ENCODE results near the gene XKR7.

The XKR7 gene

GRCh38 chr20:31977080-31977479 is 9.1 kb downstream of the XKR7 start:
- no peak overlapping the region for H2BK120ac ChIP-seq (ENCODE audit: low read depth, low read length)
- no peak overlapping the region for H2AFZ ChIP-seq (ENCODE audit: low read depth, low read length)
- 83% methylated on average over 4 of the region's 4 CpGs for WGBS
- H3K18ac ChIP-seq (ENCODE audit: low read depth in 1 of 2, low read length in 2 of 2) = no peak overlapping the region
- no peak overlapping the region for H3K14ac ChIP-seq (ENCODE audit: low read length in 2 of 2)
- H4K91ac ChIP-seq (ENCODE audit: low read length) = no peak overlapping the region
- H3K9me3 ChIP-seq (ENCODE audit: control insufficient read depth, low read length) = no peaks in the 10 kb centered on the region
- peaks cover 51 to 76% of the 10 kb centered on the region in 2 experiments for H3K27me3 ChIP-seq (ENCODE audit: control insufficient read depth in 1 of 2, insufficient read depth in 1 of 2, low read length in 2 of 2)
- H3K4me2 ChIP-seq (ENCODE audit: low read length, poor library complexity, severe bottlenecking) = no peak overlapping the region
- no peaks in the 10 kb centered on the region for H3K36me3 ChIP-seq (ENCODE audit: control insufficient read depth in 1 of 2, insufficient read depth in 2 of 2, low read depth in 1 of 2, low read length in 2 of 2)
- H2BK12ac ChIP-seq (ENCODE audit: low read length in 2 of 2) = no peak overlapping the region
- H3K27ac ChIP-seq (ENCODE audit: low read length, poor library complexity, severe bottlenecking) = no peak overlapping the region
- H3K4ac ChIP-seq (ENCODE audit: low read depth in 1 of 2, low read length in 2 of 2) = no peak overlapping the region
- no peak overlapping the region for H2BK15ac ChIP-seq (ENCODE audit: low read depth, poor library complexity, severe bottlenecking)
- H2BK5ac ChIP-seq (ENCODE audit: low read depth, low read length, poor library complexity, severe bottlenecking) = no peak overlapping the region
- H4K8ac ChIP-seq (ENCODE audit: low read length) = no peak overlapping the region
- DNase-seq = no peak
- H3K4me3 ChIP-seq (ENCODE audit: insufficient read depth in 1 of 2, low read depth in 1 of 2, low read length in 2 of 2) = no peak overlapping the region
- H3K79me1 ChIP-seq (replicated peaks; ENCODE audit: low read length, poor library complexity, severe bottlenecking) = no peaks in the 10 kb centered on the region
- no peak overlapping the region for H3K23ac ChIP-seq (ENCODE audit: low read length in 2 of 2)
- H3K9ac ChIP-seq (ENCODE audit: low read length) = no peak overlapping the region
- H3K4me1 ChIP-seq (ENCODE audit: control insufficient read depth, insufficient read depth, low read depth, low read length) = peaks cover 12% of the 10 kb centered on the region
- no peak overlapping the region for H2AK5ac ChIP-seq (ENCODE audit: low read length, severe bottlenecking)

- Histone ChIP-seq H3K9ac (ENCODE audit: low read length) (no peak overlapping the region), H3K9me3 (ENCODE audit: control insufficient read depth, low read length) (no peaks in the 10 kb centered on the region), H3K79me1 (replicated peaks; ENCODE audit: low read length, poor library complexity, severe bottlenecking) (no peaks in the 10 kb centered on the region), H2AFZ (ENCODE audit: low read depth, low read length) (no peak overlapping the region), H2AK5ac (ENCODE audit: low read length, severe bottlenecking) (no peak overlapping the region), H3K4me2 (ENCODE audit: low read length, poor library complexity, severe bottlenecking) (no peak overlapping the region), H4K91ac (ENCODE audit: low read length) (no peak overlapping the region), H3K23ac (ENCODE audit: low read length in 2 of 2) (no peak overlapping the region), H2BK5ac (ENCODE audit: low read depth, low read length, poor library complexity, severe bottlenecking) (no peak overlapping the region), H3K36me3 (ENCODE audit: control insufficient read depth in 1 of 2, insufficient read depth in 2 of 2, low read depth in 1 of 2, low read length in 2 of 2) (no peaks in the 10 kb centered on the region), H4K8ac (ENCODE audit: low read length) (no peak overlapping the region), H3K4me3 (ENCODE audit: insufficient read depth in 1 of 2, low read depth in 1 of 2, low read length in 2 of 2) (no peak overlapping the region), H2BK120ac (ENCODE audit: low read depth, low read length) (no peak overlapping the region), H3K14ac (ENCODE audit: low read length in 2 of 2) (no peak overlapping the region), H2BK15ac (ENCODE audit: low read depth, poor library complexity, severe bottlenecking) (no peak overlapping the region), H3K27me3 (ENCODE audit: control insufficient read depth in 1 of 2, insufficient read depth in 1 of 2, low read length in 2 of 2) (peaks cover 55 to 74% of the 10 kb centered on the region in 2 experiments), H3K27ac (ENCODE audit: low read length, poor library complexity, severe bottlenecking) (no peak overlapping the region), H2BK12ac (ENCODE audit: low read length in 2 of 2) (no peak overlapping the region), H3K18ac (ENCODE audit: low read depth in 1 of 2, low read length in 2 of 2) (no peak overlapping the region), H3K4ac (ENCODE audit: low read depth in 1 of 2, low read length in 2 of 2) (no peak overlapping the region), H3K4me1 (ENCODE audit: control insufficient read depth, insufficient read depth, low read depth, low read length) (peaks cover 2% of the 10 kb centered on the region)
- WGBS = 68% methylated on average over 5 of the region's 6 CpGs
- no peak for DNase-seq
Measured at GRCh38 chr20:31979713-31980426, 11.9 kb downstream of the XKR7 start.

GRCh38 chr20:31981784-31982183 is 13.8 kb downstream of the XKR7 start:
- no peak overlapping the region for H3K4me2 ChIP-seq (ENCODE audit: low read length, poor library complexity, severe bottlenecking)
- no peak for DNase-seq
- no peak overlapping the region for H2AFZ ChIP-seq (ENCODE audit: low read depth, low read length)
- H3K4me3 ChIP-seq (ENCODE audit: insufficient read depth in 1 of 2, low read depth in 1 of 2, low read length in 2 of 2) = no peak overlapping the region
- H3K18ac ChIP-seq (ENCODE audit: low read depth in 1 of 2, low read length in 2 of 2) = no peak overlapping the region
- no peak overlapping the region for H2AK5ac ChIP-seq (ENCODE audit: low read length, severe bottlenecking)
- no peak overlapping the region for H3K14ac ChIP-seq (ENCODE audit: low read length in 2 of 2)
- H3K79me1 ChIP-seq (replicated peaks; ENCODE audit: low read length, poor library complexity, severe bottlenecking) = no peaks in the 10 kb centered on the region
- no peak overlapping the region for H2BK15ac ChIP-seq (ENCODE audit: low read depth, poor library complexity, severe bottlenecking)
- H3K9ac ChIP-seq (ENCODE audit: low read length) = no peak overlapping the region
- no peaks in the 10 kb centered on the region for H3K36me3 ChIP-seq (ENCODE audit: control insufficient read depth in 1 of 2, insufficient read depth in 2 of 2, low read depth in 1 of 2, low read length in 2 of 2)
- no peak overlapping the region for H4K91ac ChIP-seq (ENCODE audit: low read length)
- no peaks in the 10 kb centered on the region for H3K4me1 ChIP-seq (ENCODE audit: control insufficient read depth, insufficient read depth, low read depth, low read length)
- peak overlapping the region in 1 of 2 experiments; percentile 14 for H3K23ac ChIP-seq (ENCODE audit: low read length in 2 of 2)
- H3K27ac ChIP-seq (ENCODE audit: low read length, poor library complexity, severe bottlenecking) = no peak overlapping the region
- H2BK120ac ChIP-seq (ENCODE audit: low read depth, low read length) = no peak overlapping the region
- WGBS = 71% methylated on average over 2 of the region's 2 CpGs
- H4K8ac ChIP-seq (ENCODE audit: low read length) = no peak overlapping the region
- H2BK5ac ChIP-seq (ENCODE audit: low read depth, low read length, poor library complexity, severe bottlenecking) = no peak overlapping the region
- H2BK12ac ChIP-seq (ENCODE audit: low read length in 2 of 2) = no peak overlapping the region
- H3K27me3 ChIP-seq (ENCODE audit: control insufficient read depth in 1 of 2, insufficient read depth in 1 of 2, low read length in 2 of 2) = peaks cover 50 to 73% of the 10 kb centered on the region in 2 experiments
- H3K4ac ChIP-seq (ENCODE audit: low read depth in 1 of 2, low read length in 2 of 2) = no peak overlapping the region
- no peaks in the 10 kb centered on the region for H3K9me3 ChIP-seq (ENCODE audit: control insufficient read depth, low read length)

- Histone ChIP-seq H4K8ac (ENCODE audit: low read length) (no peak overlapping the region), H2BK15ac (ENCODE audit: low read depth, poor library complexity, severe bottlenecking) (no peak overlapping the region), H2BK5ac (ENCODE audit: low read depth, low read length, poor library complexity, severe bottlenecking) (no peak overlapping the region), H3K4ac (ENCODE audit: low read depth in 1 of 2, low read length in 2 of 2) (no peak overlapping the region), H3K23ac (ENCODE audit: low read length in 2 of 2) (peak overlapping the region in 1 of 2 experiments; percentile 48), H2AK5ac (ENCODE audit: low read length, severe bottlenecking) (no peak overlapping the region), H3K4me2 (ENCODE audit: low read length, poor library complexity, severe bottlenecking) (no peak overlapping the region), H3K4me3 (ENCODE audit: insufficient read depth in 1 of 2, low read depth in 1 of 2, low read length in 2 of 2) (no peak overlapping the region), H3K27me3 (ENCODE audit: control insufficient read depth in 1 of 2, insufficient read depth in 1 of 2, low read length in 2 of 2) (peaks cover 44 to 55% of the 10 kb centered on the region in 2 experiments), H2BK120ac (ENCODE audit: low read depth, low read length) (no peak overlapping the region), H2BK12ac (ENCODE audit: low read length in 2 of 2) (no peak overlapping the region), H4K91ac (ENCODE audit: low read length) (no peak overlapping the region), H3K9ac (ENCODE audit: low read length) (no peak overlapping the region), H3K79me1 (replicated peaks; ENCODE audit: low read length, poor library complexity, severe bottlenecking) (no peaks in the 10 kb centered on the region), H3K36me3 (ENCODE audit: control insufficient read depth in 1 of 2, insufficient read depth in 2 of 2, low read depth in 1 of 2, low read length in 2 of 2) (no peaks in the 10 kb centered on the region), H3K4me1 (ENCODE audit: control insufficient read depth, insufficient read depth, low read depth, low read length) (no peaks in the 10 kb centered on the region), H3K18ac (ENCODE audit: low read depth in 1 of 2, low read length in 2 of 2) (no peak overlapping the region), H3K9me3 (ENCODE audit: control insufficient read depth, low read length) (no peaks in the 10 kb centered on the region), H2AFZ (ENCODE audit: low read depth, low read length) (no peak overlapping the region), H3K14ac (ENCODE audit: low read length in 2 of 2) (no peak overlapping the region), H3K27ac (ENCODE audit: low read length, poor library complexity, severe bottlenecking) (no peak overlapping the region)
- WGBS = 53% methylated on average over 6 of the region's 6 CpGs
- no peak for DNase-seq
Measured at GRCh38 chr20:31984981-31985471, 17.1 kb downstream of the XKR7 start.
